ENCODE data around the gene AFG1L.

The AFG1L gene

GRCh38 chr6:108464418-108465097 lies 169.7 kb downstream of the AFG1L start:
- peak; percentile 39 for DNase-seq

GRCh38 chr6:108465098-108465495 lies 170.2 kb downstream of the AFG1L start:
- no peak for DNase-seq

DNA sequence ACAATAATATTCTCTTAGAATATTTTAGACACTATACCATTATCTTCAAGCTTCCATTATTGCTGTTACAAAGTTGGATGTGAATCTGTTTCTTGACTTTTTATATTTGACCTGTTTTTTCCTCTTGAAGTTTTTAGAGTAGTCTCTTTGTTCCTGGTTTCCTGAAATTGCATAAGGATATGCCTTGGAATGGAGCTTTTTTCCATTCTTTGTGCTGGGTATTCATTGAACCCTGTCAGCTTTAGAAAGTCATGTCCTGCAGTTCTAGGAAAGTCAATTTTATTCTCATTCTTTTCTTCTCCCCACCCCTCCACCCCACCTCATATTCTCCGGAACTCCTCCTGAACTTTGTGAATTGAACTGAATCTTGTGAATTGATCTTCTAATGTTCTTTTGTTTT lies 173.5 kb downstream of the AFG1L start:
- no peak for DNase-seq

DNA sequence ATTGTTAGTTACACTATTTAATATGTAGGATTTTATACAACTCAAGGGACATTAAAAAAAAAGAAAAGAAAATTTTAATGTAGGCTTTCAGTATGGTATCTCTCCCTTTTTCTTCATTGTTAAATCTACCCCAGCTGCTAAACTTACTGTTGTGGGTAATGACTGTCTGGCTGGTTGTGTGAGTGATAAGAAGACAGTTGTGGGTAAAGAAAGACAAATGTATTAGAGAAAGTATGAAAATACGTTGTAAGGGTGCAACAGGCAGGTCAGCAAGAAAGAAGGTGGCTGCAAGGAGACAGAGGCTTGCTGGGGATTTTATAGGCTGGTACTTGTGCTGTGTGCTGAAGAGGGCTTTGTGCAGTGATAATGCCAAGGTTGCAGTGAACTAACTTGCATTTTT lies 174.5 kb downstream of the AFG1L start:
- no peak for DNase-seq

DNA sequence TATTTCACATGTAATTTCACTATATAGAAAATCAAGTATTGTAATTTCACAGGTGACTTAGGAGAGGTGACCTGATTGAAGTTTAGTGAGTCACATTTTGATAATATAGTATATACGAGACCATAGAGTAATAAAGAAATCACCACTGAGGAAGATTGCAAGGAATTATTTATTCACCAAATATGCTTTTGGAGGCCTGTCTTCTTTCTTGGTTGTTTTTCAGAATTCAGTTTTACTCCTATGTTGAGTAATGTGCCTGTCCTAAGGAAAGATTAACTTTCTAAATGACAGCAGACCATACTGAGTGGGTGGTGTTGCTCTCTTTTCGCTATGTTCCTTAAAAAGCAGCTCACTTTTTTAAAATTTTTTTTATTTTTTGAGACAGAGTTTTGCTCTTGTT lies 178.3 kb downstream of the AFG1L start:
- DNase-seq, result no peak

DNA sequence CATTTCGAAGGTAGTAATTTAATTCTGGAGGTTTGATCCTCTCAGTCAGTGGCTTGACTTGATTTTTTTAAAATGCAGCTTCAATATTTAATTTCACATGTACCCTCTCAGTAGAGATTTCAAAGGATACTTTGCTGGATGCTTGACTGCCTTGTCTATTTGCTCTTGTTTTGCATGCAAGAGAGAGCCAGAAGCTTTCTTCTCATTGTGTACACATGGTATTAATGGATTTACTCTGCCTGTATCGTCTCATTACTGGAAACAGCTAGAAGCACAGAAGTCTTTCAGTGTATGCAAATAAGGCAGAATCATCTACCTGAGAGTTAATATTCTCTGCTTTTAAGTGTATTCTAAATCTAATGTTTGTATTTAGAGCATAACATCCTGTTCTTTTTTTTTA lies 181.5 kb downstream of the AFG1L start:
- DNase-seq, result no peak

DNA sequence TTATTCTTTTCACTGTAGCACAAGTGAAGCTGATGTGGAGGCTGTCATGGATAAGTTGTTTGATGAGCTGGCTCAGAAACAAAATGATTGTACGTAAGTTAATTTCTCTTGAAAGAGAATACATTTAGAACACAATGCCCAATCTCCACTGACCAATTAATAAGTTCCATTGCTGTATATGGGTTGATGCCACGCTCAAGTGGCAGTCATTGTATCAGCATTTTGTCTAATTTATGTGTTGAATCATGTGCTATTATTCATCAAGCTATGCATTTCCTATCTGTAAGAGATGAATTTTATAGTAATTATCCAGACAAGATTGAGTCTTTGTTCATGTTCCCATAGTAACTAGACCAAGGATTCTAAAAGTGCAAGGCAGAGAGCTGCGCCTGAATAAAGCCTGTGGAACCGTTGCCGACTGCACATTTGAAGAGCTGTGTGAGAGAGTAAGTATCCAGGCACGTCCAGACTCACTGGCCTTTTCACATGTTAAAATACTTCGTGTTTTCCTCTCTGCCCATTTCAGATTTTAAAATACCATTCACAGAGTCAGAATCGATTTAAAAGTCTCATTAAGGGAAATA lies 182.1 kb downstream of the AFG1L start:
- no peak for DNase-seq

DNA sequence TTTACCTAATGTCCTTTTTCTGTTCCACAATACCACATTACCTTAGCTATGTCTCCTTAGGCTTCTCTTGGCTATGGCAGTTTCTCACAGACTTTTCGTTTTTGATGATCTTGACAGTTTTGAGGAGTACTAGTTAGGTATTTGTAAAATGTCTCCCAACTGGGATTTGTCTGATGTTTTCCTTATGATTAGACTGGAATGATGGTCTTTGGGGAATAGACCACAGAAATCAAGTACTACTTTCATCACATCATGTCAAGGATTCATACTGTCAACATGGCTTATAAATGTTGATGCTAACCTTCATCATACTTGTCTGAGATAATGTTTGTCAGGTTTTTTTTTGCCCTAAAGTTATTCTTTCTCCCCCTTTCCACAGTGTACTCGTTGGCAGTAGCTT lies 187.7 kb downstream of the AFG1L start:
- DNase-seq, result peak; percentile 52

GRCh38 chr6:108484016-108484415 lies 189.2 kb downstream of the AFG1L start:
- no peak for DNase-seq

GRCh38 chr6:108489699-108490098 lies 194.8 kb downstream of the AFG1L start:
- no peak for DNase-seq

DNA sequence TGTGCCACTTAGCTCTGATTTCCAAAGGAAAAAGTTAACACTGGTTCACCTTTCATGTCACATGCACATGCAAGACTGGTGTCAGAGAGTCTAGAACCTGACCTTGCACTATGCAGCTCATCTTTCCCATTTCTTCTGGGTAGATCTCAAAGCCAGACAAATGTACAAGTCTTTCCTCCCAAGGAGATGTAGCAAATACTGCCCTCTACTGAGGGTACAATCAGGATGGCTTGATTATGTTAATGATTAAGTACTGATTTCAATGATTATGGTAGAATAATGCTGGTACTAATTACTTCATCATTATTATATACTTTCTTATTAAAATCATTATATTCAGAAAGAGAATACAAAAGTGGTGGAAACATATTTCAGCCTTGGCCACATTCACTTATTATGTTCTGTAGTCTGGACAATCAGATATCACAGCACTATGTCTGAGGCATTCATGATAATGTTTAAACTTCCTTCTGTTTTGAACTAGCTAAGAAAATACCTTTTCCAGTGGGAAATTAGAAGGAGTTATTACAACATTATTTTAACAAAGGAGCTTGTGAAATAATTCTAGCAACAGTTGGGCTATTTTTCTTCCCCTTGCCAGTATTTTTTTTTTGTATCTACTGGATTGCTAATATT lies 197.4 kb downstream of the AFG1L start:
- peak; percentile 52 for DNase-seq

DNA sequence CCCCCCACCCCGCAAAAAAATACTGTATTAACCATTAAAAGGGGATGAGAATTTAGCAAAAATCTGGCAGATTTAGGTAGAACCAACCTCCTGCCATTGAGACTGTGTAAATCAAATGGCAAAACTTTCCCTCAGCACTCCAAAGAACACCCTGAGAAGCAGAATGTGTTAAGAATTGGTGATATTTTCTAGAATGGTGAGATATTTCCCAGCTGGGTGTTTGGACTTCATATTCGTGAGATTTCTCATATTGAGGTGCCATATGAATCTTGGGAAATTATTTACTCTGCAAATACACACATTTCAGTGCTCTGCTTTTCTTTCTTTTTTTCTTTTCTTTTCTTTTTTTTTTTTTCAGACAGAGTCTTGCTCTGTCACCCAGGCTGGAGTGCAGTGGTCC lies 199.6 kb downstream of the AFG1L start:
- no peak for DNase-seq

DNA sequence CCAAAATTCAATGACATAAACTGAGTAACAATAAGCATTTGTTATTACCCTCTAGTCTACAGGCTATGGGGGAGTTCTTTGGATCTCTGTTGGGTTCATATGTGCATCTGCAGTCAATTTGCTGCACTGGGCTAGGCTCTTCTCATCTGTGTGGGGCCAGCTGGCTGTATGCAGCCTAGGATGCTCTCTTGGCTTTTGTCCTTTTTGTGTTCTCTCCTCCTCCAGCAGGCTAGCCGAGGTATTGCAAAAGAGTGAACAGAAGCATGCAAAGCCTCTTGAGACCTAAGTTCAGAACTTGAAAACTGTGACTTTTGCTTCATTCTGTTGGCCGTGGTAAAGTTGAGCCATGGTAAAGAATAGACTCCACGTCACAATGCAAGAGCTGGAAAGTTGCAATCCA lies 203.0 kb downstream of the AFG1L start:
- DNase-seq, result peak; percentile 32

GRCh38 chr6:108501559-108501958 lies 206.7 kb downstream of the AFG1L start:
- DNase-seq, result peak; percentile 66

DNA sequence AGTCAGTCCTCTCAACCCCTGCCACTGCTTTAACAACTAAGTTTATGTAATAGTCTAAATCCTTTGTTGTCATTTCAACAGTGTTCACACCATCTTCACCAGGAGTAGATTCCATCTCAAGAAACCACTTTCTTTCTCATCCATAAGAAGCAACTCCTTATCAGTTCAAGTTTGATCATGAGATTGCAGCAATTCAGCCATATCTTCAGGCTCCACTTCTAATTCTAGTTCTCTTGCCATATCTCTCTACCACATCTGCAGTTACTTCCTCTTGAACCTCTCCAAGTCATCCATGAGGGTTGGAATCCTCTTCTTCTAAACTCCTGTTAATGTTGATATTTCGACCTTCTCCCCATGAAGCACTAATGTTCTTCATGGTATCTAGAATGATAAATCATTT lies 208.0 kb downstream of the AFG1L start:
- DNase-seq, result no peak

- no peak for DNase-seq
Measured at GRCh38 chr6:108507316-108507715, 212.5 kb downstream of the AFG1L start.

- DNase-seq, result no peak
Measured at GRCh38 chr6:108510461-108511319, 215.8 kb downstream of the AFG1L start.

- peak; percentile 22 for DNase-seq
Measured at GRCh38 chr6:108518714-108519576, 224.1 kb downstream of the AFG1L start.

- DNase-seq, result no peak
Measured at GRCh38 chr6:108521616-108522107, 226.8 kb downstream of the AFG1L start.

GRCh38 chr6:108523697-108524096 lies 228.8 kb downstream of the AFG1L start:
- no peak for DNase-seq

DNA sequence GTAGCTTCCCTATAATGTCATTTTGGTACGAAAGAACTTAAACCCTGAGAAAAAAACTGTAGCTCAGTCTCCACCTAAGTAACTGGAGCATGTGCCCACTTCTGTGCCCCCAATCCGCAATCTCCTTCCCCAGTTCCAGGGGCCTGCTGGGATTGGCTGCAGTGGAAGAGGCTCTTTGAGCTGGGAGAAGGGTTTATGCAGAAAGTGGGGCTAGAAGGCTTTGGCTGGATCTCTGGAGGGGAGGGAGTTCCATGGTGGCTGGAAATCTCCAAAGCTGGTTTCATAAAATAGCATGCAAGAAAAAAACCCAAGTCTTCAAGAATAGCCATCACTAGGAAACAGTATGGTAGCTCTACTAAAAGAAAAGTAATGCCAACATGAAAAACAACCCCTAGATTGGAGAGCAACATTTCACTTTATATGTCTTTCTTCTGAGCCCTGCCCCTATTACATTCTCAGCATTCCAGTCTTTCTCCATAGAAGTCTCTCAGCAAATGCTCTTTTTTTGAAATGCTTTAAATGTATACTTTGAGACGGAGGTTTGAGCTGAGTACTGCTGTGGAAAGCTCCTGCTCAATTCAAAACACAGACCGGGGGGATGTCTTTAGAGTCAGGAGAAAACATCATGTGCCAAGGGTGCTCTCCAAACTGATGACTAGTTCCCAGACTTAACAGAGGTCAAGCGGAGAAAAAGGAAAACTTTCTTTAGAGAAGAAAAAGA lies 229.8 kb downstream of the AFG1L start:
- DNase-seq, result peak; percentile 32

DNA sequence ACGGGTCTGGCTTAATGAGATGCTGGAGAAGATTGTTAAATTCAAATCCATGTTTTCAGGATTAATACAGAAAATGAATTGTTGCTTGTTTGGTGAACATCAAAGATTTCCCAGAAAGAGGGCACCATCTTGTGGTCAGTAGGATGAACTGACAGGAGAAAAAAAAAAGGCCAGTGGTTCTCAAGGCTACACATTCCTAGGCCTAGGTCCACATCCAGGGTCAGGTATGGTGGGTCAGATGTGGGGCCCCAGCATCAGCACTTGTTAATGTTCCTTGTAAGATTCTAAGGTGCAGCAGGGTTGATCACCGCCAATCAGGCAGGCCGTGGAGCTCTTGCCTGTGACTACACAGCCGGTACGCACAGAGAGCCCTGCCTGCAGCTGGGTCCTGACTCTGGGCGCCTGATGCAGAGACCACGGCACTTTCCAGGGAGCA lies 231.9 kb downstream of the AFG1L start:
- peak; percentile 39 for DNase-seq
